GM23248 (cell line): ENCODE results near the gene ADGRL3.

Experiments
- EZH2 ChIP-seq: fragments of 200-600 bp; sonication (generic); IDR thresholded peaks from 2 replicates; pipeline ENCODE4 v1.6.1; 2018; ENCODE audit warnings: antibody characterized with exemption, mild to moderate bottlenecking; ENCODE audit not compliant: insufficient read depth, poor library complexity, severe bottlenecking
- EZH2phosphoT487 ChIP-seq: fragments of 200-600 bp; sonication (generic); IDR thresholded peaks from 2 replicates; pipeline ENCODE4 v1.6.1; 2018; ENCODE audit warnings: antibody characterized with exemption, moderate library complexity, mild to moderate bottlenecking, low read depth; ENCODE audit not compliant: insufficient read depth

DNA sequence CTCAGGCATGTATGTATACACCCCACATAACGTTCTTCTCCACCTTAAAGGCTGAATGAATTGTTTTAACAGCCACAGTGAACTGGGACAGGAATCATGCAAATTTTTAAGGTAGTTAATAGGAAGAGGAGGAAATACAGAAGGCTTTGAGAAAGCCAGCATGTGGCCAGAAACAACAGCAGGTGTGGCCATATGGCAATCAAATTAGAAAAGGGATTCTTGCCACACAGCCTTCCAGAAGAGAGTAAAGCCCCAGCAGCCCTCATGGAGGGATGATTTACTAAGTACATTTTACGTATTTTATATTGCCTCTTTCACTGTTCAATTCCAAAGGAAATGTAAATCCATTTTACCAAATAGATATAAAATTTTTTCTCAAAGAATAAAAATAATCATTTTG is 792.2 kb downstream of the ADGRL3 start:
- TF ChIP-seq EZH2, result no peak
- TF ChIP-seq EZH2phosphoT487, result no peak
